SU-DHL-6 (cell line): Measurements from ENCODE around the gene CCDC61.

ENCODE experiments used
- H2AFZ ChIP-seq: fragments of 200-600 bp; sonication (generic); 2 replicates; pipeline ENCODE4 v1.6.1; 2014; ENCODE audit warnings: low read depth, mild to moderate bottlenecking, moderate library complexity, mixed read lengths, antibody characterized with exemption, low read length; ENCODE audit not compliant: severe bottlenecking
- H3F3A ChIP-seq: fragments of 200-600 bp; shearing (Covaris generic); 2 replicates; pipeline ENCODE4 v1.6.0; 2016; ENCODE audit warnings: antibody characterized with exemption, mild to moderate bottlenecking; ENCODE audit not compliant: insufficient read depth
- H3K27ac ChIP-seq: fragments of 200-600 bp; sonication (generic); 2 replicates; pipeline ENCODE4 v1.5.1; 2016; ENCODE audit warnings: low read depth, mild to moderate bottlenecking, low read length, moderate library complexity, mixed read lengths
- H3K27me3 ChIP-seq: fragments of 200-600 bp; sonication (generic), shearing (Covaris generic); 2 replicates; pipeline ENCODE4 v1.6.0; 2014; ENCODE audit warnings: mild to moderate bottlenecking, low read length
- H3K36me3 ChIP-seq: fragments of 200-600 bp; sonication (generic); 2 replicates; pipeline ENCODE4 v1.6.1; 2014; ENCODE audit warnings: mild to moderate bottlenecking, low read length, mixed read lengths
- H3K4me2 ChIP-seq: fragments of 300-600, 200-600 bp; shearing (Covaris generic), sonication (generic); 2 replicates; pipeline ENCODE4 v1.6.0; 2014; ENCODE audit warnings: low read length, low read depth, mild to moderate bottlenecking; ENCODE audit not compliant: poor library complexity, severe bottlenecking
- H3K4me3 ChIP-seq: fragments of 200-600 bp; sonication (generic); 2 replicates; pipeline ENCODE4 v1.5.1; 2014; ENCODE audit warnings: antibody characterized with exemption, low read length, mild to moderate bottlenecking, mixed read lengths; ENCODE audit not compliant: insufficient read depth, poor library complexity, severe bottlenecking
- H3K79me2 ChIP-seq: fragments of 200-600 bp; sonication (generic); 2 replicates; pipeline ENCODE4 v1.6.1; 2014; ENCODE audit warnings: mild to moderate bottlenecking, low read length, moderate library complexity; ENCODE audit not compliant: insufficient read depth
- H3K9ac ChIP-seq: fragments of 200-600 bp; sonication (generic); 2 replicates; pipeline ENCODE4 v1.7.0; 2014; ENCODE audit warnings: mild to moderate bottlenecking, low read length
- H3K9me2 ChIP-seq: fragments of 200-600 bp; sonication (generic); replicated peaks from 2 replicates; pipeline ENCODE4 v1.6.1; 2014; ENCODE audit warnings: low read length; ENCODE audit not compliant: insufficient read depth
- H3K9me3 ChIP-seq: fragments of 200-600 bp; sonication (generic); 2 replicates; pipeline ENCODE4 v1.6.1; 2014; ENCODE audit warnings: low read length, mixed read lengths; ENCODE audit not compliant: insufficient read depth
- H4K20me1 ChIP-seq: fragments of 200-600 bp; sonication (generic); 2 replicates; pipeline ENCODE4 v1.6.1; 2014; ENCODE audit warnings: low read depth, mild to moderate bottlenecking, antibody characterized with exemption, low read length, moderate library complexity, mixed read lengths
- CTCF ChIP-seq: fragments of 200-600 bp; sonication (generic); IDR thresholded peaks from one replicate; pipeline ENCODE4 v1.5.1; 2017; ENCODE audit warnings: antibody characterized with exemption, mild to moderate bottlenecking, low read length, moderate library complexity; ENCODE audit not compliant: insufficient read depth, poor library complexity, severe bottlenecking
- EZH2phosphoT487 ChIP-seq: fragments of 200-600 bp; sonication (generic), shearing (Covaris generic); conservative IDR thresholded peaks from 2 replicates; pipeline ENCODE4 v1.6.1; 2018; ENCODE audit warnings: mild to moderate bottlenecking, antibody characterized with exemption, low read length, moderate library complexity, mixed read lengths

The CCDC61 gene

GRCh38 chr19:45973553-45974338 is 21.5 kb upstream of the CCDC61 start, which contains the start of gene NOVA2:
Gene NOVA2, minus strand, starts transcription at chr19:45973865. Its CDS starts 514 bp downstream, at chr19:45973351.
- H3K27me3 ChIP-seq: no peaks in the 10 kb centered on the region
- no peaks in the 10 kb centered on the region for H3F3A ChIP-seq
- no peak within 1 kb of the TSS for H3K4me2 ChIP-seq
- no peaks in the 10 kb centered on the region for H3K36me3 ChIP-seq
- H3K27ac ChIP-seq: no peak within 1 kb of the TSS
- H2AFZ ChIP-seq: no peak within 1 kb of the TSS
- no peak within 1 kb of the TSS for H3K9ac ChIP-seq
- no peaks in the 10 kb centered on the region for H4K20me1 ChIP-seq
- no peaks in the 10 kb centered on the region for H3K9me2 ChIP-seq
- H3K9me3 ChIP-seq: no peaks in the 10 kb centered on the region
- no peak for TF ChIP-seq EZH2phosphoT487
- no peak for TF ChIP-seq CTCF
- no peak within 1 kb of the TSS for H3K4me3 ChIP-seq
- H3K79me2 ChIP-seq: no peaks in the 10 kb centered on the region

GRCh38 chr19:45975306-45976070 is 19.8 kb upstream of the CCDC61 start:
- Histone ChIP-seq H3F3A (no peaks in the 10 kb centered on the region), H2AFZ (no peak overlapping the region), H4K20me1 (no peaks in the 10 kb centered on the region), H3K4me3 (no peak overlapping the region), H3K27me3 (no peaks in the 10 kb centered on the region), H3K27ac (no peak overlapping the region), H3K9ac (no peak overlapping the region), H3K9me3 (no peaks in the 10 kb centered on the region), H3K4me2 (no peak overlapping the region), H3K9me2 (no peaks in the 10 kb centered on the region), H3K36me3 (no peaks in the 10 kb centered on the region), H3K79me2 (no peaks in the 10 kb centered on the region)
- TF ChIP-seq CTCF (no peak), EZH2phosphoT487 (no peak)

GRCh38 chr19:45976178-45976577 is 19.1 kb upstream of the CCDC61 start:
- no peak overlapping the region for H3K4me3 ChIP-seq
- TF ChIP-seq CTCF (no peak), EZH2phosphoT487 (no peak)
- H3K9me3 ChIP-seq: no peaks in the 10 kb centered on the region
- no peaks in the 10 kb centered on the region for H3K36me3 ChIP-seq
- no peaks in the 10 kb centered on the region for H3K27me3 ChIP-seq
- no peak overlapping the region for H2AFZ ChIP-seq
- H3K4me2 ChIP-seq: no peak overlapping the region
- no peaks in the 10 kb centered on the region for H3K79me2 ChIP-seq
- H3K9ac ChIP-seq: no peak overlapping the region
- H3K9me2 ChIP-seq: no peaks in the 10 kb centered on the region
- no peaks in the 10 kb centered on the region for H3F3A ChIP-seq
- no peaks in the 10 kb centered on the region for H4K20me1 ChIP-seq
- no peak overlapping the region for H3K27ac ChIP-seq
